ENCODE measurements around the gene SLC22A14.

Gene SLC22A14

GRCh38 chr3:38347421-38348200, 65.5 kb downstream of the SLC22A14 start:
- no peak for DNase-seq

- no peak for DNase-seq
These were observed 66.8 kb downstream of the SLC22A14 start for GRCh38 chr3:38348903-38349302.

DNA sequence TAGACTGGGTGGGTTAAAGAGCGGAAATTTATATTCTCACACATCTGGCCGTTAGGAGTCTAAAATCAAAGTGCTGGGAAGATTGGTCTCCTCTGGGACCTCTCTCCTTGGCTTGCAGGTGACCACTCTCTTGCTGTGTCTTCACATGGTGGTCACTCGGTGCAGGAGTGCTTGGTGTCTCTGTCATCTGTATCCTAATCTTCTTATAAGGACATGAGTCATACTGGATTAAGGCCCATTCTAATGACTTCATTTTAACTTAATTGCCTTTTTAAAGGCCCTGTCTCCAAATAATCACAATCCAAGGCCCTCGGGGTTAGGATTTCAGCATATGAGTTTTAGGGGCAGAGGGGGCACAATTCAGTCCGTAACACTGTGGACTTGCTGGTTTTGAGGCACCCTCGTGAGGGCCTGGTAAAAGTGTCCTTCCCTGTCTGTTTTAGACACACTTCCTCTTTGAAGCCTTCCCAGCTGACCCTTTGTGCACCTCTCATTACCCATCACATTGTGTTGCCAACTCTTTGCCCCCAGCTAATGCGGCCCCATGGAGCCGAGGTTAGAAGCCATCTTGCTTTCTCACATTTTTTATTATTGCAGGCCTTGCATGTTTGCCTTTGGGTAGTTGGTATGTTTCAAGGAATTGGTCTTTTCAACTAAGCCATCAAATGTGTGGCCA, 67.7 kb downstream of the SLC22A14 start:
- no peak for DNase-seq

- no peak for DNase-seq
These were observed 71.1 kb downstream of the SLC22A14 start for GRCh38 chr3:38353151-38353550.

GRCh38 chr3:38354588-38355330, 72.7 kb downstream of the SLC22A14 start:
- no peak for DNase-seq

GRCh38 chr3:38359038-38359437, 76.9 kb downstream of the SLC22A14 start:
- no peak for DNase-seq

DNA sequence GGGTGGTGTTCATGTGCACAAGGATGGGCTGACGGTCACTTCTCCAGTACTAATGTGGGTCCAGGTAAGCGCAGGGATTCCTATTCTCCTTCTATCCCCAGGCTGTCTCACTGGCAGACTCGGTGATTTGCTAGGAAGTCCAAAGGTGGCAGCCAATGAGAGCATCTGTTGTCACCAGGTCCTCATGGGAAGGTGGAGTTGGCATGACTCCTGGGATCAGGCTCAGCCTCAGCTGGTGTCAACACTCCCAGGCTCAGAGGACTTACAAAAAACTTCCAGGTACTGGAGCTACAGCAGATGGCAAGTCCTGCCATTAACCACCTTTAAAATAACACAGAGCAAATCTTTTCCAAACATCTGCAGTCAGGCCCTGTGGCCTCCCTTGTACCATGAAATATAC, 78.3 kb downstream of the SLC22A14 start:
- DNase-seq = no peak

DNA sequence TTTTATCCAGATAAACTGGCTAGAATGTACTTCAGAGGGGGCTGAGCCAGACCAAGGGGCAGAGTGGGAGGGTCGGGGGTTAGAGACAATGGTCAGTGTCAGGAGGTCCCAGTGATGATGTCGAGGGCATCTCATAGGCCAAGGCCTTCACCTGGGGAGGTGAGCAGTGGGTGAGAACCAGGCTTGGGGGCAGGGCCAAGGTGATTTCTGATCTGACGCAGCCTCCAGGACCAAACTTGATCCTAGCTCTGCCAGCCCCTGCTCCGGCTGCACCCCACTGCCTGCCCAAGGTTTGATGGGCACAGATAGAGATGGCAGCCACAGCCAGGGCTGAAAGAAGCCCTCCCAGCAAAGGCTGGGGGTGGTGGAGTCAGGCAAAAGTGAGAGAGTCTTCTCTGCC, 79.4 kb downstream of the SLC22A14 start:
- no peak for DNase-seq

DNA sequence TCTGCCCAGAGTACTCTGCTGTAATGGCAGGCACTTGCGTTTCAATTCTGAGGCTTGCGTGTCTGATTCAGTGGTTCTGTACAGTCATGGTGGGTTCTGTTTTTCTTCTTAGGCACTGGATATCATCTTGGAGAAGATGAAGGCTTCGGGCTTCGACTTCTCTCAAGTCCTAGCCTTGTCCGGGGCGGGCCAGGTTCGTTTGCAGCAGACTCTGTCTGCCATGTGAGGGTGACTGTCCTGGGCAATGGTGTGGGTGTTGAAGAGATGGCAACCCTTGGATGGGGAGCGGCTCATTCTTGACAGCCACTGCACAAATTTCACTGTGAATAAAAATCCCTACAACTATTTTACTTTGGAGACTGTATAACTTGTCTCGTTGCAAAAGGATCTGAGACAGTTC, 80.7 kb downstream of the SLC22A14 start:
- DNase-seq = no peak

- no peak for DNase-seq
These were observed 82.8 kb downstream of the SLC22A14 start for GRCh38 chr3:38364721-38365400.

- DNase-seq = no peak
These were observed 83.5 kb downstream of the SLC22A14 start for GRCh38 chr3:38365469-38366062.

DNA sequence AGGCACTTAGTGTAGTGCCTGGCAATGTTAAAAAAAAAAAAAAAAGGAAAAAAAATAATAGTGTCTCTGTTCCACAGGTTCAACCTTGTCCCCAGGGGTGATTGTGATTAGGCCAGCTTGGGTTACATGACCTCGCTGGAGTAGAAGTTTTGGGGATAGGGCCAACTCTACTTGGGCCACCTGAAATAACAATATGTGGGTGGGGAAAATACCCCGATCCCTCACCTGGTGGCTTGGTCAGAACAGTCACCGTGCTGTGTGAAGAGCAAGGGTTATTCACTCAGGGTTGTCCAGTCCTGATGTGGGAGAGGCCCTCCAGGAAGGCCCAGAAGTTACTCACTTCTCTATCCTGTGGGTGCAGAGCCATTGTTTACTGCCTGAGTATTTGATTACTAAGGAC, 84.0 kb downstream of the SLC22A14 start:
- DNase-seq = no peak

GRCh38 chr3:38367779-38368178, 85.7 kb downstream of the SLC22A14 start:
- DNase-seq = no peak

Data from NCI-H146 (cell line).